Colonic mucosa (tissue), 4 donors: ENCODE data around the gene MIOS. TPM values are rescaled to one million over a fixed set of nuclear protein-coding genes. Genes with fewer than 3 reads are reported as not detected.

Source experiments
- DNase-seq: peaks from one replicate; pipeline ENCODE4 v3.0.0-alpha.2; 2020
- H3K27ac ChIP-seq: fragments of 200-600 bp; one replicate; pipeline ENCODE4 v1.8.0; 2021
- H3K27me3 ChIP-seq: fragments of 200-600 bp; one replicate; pipeline ENCODE4 v1.8.0; 2021
- H3K36me3 ChIP-seq: fragments of 200-600 bp; one replicate; pipeline ENCODE4 v1.8.0; 2021
- H3K4me1 ChIP-seq: fragments of 200-600 bp; one replicate; pipeline ENCODE4 v1.8.0; 2021; ENCODE audit warnings: mild to moderate bottlenecking
- H3K4me3 ChIP-seq: fragments of 200-600 bp; one replicate; pipeline ENCODE4 v1.8.0; 2021
- H3K9ac ChIP-seq, 2 donors: one replicate each; pipeline ENCODE4 v1.7.0; 2013; ENCODE audit warnings: control low read depth in 2 of 2, low read depth in 2 of 2, low read length in 2 of 2
- H3K9me3 ChIP-seq: fragments of 200-600 bp; one replicate; pipeline ENCODE4 v1.8.0; 2021
- intact Hi-C: fragments of 100-400 bp; cut with DNase I; formaldehyde crosslinking; loops from one replicate; pipeline ENCODE4 v1.14.1; 2022
- total RNA-seq, 2 donors: library from RNA; stranded (reverse); fragmentation: NEBNext Ultra II Directional in 1 of 2; extraction: Animal tissue kit (Norgen Biotek cat#: 25700) in 1 of 2; gene quantifications; one replicate each; pipeline ENCODE4 v1.2.1, GENCODE V29; 2021
- TF ChIP-seq, protein P1 (sequence below): fragments of 200-600 bp; IDR thresholded peaks from one replicate; pipeline ENCODE4 v1.8.0; 2022; ENCODE audit warnings: antibody characterized with exemption, mild to moderate bottlenecking
- donor health status: healthy.
- donor health status: DM: no; HTN: no; CAD: no.
- donor health status: DM: no; HTN: no; CAD: no.

Gene MIOS
- total RNA-seq, 2 donors from 2014 or later, result 23.7 to 26.8 TPM

DNA sequence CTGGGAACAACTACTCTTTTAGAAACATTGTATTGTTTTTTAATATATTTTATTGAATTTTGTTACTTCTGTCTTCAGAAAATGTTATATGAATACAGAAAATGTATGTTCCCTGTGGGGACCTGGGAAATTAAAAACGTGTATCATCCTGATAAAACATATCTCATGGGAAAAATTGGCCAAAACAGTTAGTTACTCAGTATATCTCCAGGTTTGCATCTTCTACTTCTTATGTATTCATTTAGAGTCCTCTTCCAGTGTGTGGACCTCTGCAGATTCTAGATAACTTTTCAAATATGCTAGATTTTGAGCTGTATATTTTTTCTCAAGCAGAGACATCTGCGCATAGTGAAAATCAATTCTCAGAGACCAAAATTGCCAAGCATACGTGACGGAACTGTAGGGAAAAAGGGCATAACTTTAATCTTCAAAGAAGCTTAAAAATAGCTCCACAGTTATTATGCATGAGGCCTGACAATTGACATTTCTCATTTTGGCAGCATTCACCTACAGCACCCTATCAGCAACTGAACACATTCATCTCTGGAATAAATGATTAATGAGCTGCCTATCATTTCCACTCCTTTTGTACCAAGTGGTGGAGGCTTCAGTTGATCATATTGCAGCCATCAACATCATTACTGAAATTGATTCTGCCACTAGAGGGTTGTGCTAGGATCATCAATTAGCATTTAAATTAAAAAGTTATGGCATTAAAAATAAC lies 47.5 kb downstream of the MIOS start:
- Histone ChIP-seq H3K9me3 (no peaks in the 10 kb centered on the region), H3K4me3 (no peak overlapping the region), H3K27ac (no peak overlapping the region), H3K36me3 (no peaks in the 10 kb centered on the region), H3K9ac (no peak overlapping the region), H3K27me3 (no peaks in the 10 kb centered on the region), H3K4me1 (no peaks in the 10 kb centered on the region)
- intact Hi-C loops, result no loop called here
- TF ChIP-seq, protein P1, sequence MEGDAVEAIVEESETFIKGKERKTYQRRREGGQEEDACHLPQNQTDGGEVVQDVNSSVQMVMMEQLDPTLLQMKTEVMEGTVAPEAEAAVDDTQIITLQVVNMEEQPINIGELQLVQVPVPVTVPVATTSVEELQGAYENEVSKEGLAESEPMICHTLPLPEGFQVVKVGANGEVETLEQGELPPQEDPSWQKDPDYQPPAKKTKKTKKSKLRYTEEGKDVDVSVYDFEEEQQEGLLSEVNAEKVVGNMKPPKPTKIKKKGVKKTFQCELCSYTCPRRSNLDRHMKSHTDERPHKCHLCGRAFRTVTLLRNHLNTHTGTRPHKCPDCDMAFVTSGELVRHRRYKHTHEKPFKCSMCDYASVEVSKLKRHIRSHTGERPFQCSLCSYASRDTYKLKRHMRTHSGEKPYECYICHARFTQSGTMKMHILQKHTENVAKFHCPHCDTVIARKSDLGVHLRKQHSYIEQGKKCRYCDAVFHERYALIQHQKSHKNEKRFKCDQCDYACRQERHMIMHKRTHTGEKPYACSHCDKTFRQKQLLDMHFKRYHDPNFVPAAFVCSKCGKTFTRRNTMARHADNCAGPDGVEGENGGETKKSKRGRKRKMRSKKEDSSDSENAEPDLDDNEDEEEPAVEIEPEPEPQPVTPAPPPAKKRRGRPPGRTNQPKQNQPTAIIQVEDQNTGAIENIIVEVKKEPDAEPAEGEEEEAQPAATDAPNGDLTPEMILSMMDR, result no peak
- DNase-seq, result no peak

DNA sequence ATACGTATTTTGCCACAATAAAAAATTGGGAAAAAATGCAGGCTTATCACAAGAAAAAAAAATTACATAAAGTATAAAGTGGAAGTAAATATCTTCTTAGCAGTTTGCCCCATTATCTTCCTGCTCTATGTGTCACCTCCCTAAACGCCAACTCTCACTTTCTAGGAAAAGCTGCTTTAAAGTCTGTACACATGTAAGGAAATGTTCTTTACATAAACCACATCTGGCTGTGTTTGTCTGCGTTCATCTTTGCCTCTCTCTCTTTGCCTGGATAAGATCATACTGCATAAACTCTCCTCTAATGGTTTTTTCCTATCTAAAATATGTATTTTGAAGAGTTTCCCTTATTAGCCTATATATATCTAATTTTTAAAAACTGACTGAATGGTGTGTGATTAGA lies 50.9 kb downstream of the MIOS start:
- Histone ChIP-seq H3K27me3 (no peaks in the 10 kb centered on the region), H3K4me1 (no peaks in the 10 kb centered on the region), H3K27ac (no peak overlapping the region), H3K36me3 (no peaks in the 10 kb centered on the region), H3K4me3 (no peak overlapping the region), H3K9ac (no peak overlapping the region), H3K9me3 (no peaks in the 10 kb centered on the region)
- DNase-seq, result no peak
- TF ChIP-seq, protein P1, result no peak
- intact Hi-C loops, result no loop called here

DNA sequence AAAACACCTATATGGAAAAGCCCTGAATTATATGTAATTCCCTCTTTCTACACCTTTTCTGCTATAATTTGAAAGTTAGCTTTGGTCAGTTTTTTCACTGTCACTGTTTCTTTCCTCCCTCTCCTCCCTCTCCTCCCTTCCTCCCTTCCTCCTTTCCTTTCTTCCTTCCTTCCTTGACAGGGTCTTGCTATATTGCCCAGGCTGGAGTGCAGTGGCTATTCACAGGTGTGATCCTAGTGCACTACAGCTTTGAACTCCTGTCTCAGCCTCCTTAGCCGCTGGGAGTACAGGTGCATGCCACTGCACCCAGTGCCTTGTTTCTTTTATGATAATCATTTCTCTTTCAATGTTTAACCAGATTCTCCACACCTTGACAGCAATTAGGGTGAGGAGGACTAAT lies 51.7 kb downstream of the MIOS start:
- Histone ChIP-seq H3K27ac (no peak overlapping the region), H3K27me3 (no peaks in the 10 kb centered on the region), H3K36me3 (no peaks in the 10 kb centered on the region), H3K4me3 (no peak overlapping the region), H3K4me1 (no peaks in the 10 kb centered on the region), H3K9me3 (no peaks in the 10 kb centered on the region), H3K9ac (no peak overlapping the region)
- intact Hi-C loops, result no loop called here
- TF ChIP-seq, protein P1, result no peak
- DNase-seq, result no peak

DNA sequence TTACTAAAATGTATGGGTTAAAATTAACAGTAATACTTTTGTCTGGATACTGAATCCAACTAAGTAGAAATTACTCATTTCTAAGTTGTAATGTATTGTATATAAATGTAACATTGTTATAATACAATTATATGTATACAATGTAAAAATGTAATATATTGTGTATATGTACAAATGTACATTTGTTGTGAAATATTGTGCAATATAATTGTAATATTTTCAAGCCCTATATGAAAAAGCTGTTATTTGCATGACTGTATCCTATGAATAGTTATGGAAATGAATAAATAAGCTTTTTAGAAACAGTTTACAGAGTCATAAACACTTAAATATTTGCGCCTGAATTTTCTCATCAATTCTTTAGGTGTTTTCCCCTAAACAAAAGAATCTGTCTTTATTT lies 53.6 kb downstream of the MIOS start:
- no peaks in the 10 kb centered on the region for H3K9me3 ChIP-seq
- H3K27me3 ChIP-seq, result no peaks in the 10 kb centered on the region
- H3K4me1 ChIP-seq, result no peaks in the 10 kb centered on the region
- no peak overlapping the region for H3K9ac ChIP-seq
- intact Hi-C loops, result no loop called here
- no peak overlapping the region for H3K27ac ChIP-seq
- TF ChIP-seq, protein P1, result no peak
- DNase-seq, result no peak
- H3K36me3 ChIP-seq, result no peaks in the 10 kb centered on the region
- no peak overlapping the region for H3K4me3 ChIP-seq

DNA sequence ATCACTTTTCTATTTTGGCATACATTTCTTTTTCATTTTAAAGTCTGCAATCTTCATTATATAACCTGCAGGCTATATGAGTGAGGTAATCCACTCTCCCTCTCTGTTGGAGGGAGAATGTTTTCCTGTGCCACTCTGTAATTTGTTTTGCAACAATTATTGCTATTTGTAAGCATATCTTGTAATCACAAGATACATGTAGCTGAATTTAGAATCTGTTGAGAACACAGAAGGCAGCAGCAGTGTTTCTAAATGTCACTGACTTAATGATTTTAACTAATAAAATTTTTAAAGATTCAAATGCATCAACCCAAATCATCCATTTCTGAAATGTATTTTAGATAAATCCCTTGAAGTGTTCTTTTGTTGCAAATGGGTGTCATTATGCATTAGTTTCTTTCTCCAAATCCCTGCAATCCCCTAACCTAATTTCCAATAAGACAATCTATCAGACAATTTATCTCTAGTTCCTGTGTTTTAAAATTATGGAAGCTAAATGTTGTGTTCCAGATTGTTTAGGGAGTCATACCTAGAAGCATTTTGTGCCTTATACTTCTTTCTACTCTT lies 54.0 kb downstream of the MIOS start:
- Histone ChIP-seq H3K4me1 (no peaks in the 10 kb centered on the region), H3K27me3 (no peaks in the 10 kb centered on the region), H3K9ac (no peak overlapping the region), H3K4me3 (no peak overlapping the region), H3K9me3 (no peaks in the 10 kb centered on the region), H3K27ac (no peak overlapping the region), H3K36me3 (no peaks in the 10 kb centered on the region)
- intact Hi-C loops, result no loop called here
- TF ChIP-seq, protein P1, result no peak
- DNase-seq, result no peak
